ENCODE measurements around the gene LGMN. TPM values are rescaled to one million over a fixed set of nuclear protein-coding genes. Genes with fewer than 3 reads are reported as not detected.

LGMN gene
- total RNA-seq, 6 experiments from 2014 or later = 37.0 to 57.3 (median 43.3) TPM

- DNase-seq = no peak
- no peak for TF ChIP-seq CTCF (IDR thresholded peaks at IDR 0.05)
- H3K9me3 Mint-ChIP-seq = no peaks in the 10 kb centered on the region
- H3K4me3 Mint-ChIP-seq = no peak overlapping the region
- H3K4me1 Mint-ChIP-seq (ENCODE audit: low read depth) = peaks cover 17% of the 10 kb centered on the region
- peaks cover 2% of the 10 kb centered on the region for H3K27me3 Mint-ChIP-seq (ENCODE audit: insufficient read depth)
- H3K27ac Mint-ChIP-seq = no peak overlapping the region
- peaks cover 18% of the 10 kb centered on the region for H3K36me3 Mint-ChIP-seq (ENCODE audit: low read depth)
Measured at GRCh38 chr14:92677087-92677668, 71.2 kb downstream of the LGMN start.

GRCh38 chr14:92676403-92677086, 71.9 kb downstream of the LGMN start:
- Mint-ChIP-seq H3K4me3 (no peak overlapping the region), H3K36me3 (ENCODE audit: low read depth) (peaks cover 18% of the 10 kb centered on the region), H3K27ac (no peak overlapping the region), H3K9me3 (no peaks in the 10 kb centered on the region), H3K4me1 (ENCODE audit: low read depth) (peaks cover 17% of the 10 kb centered on the region), H3K27me3 (ENCODE audit: insufficient read depth) (peaks cover 2% of the 10 kb centered on the region)
- DNase-seq = no peak
- TF ChIP-seq CTCF (IDR thresholded peaks at IDR 0.05) = no peak

- no peaks in the 10 kb centered on the region for H3K9me3 Mint-ChIP-seq
- TF ChIP-seq CTCF (IDR thresholded peaks at IDR 0.05) = no peak
- peaks cover 16% of the 10 kb centered on the region for H3K4me1 Mint-ChIP-seq (ENCODE audit: low read depth)
- H3K27me3 Mint-ChIP-seq (ENCODE audit: insufficient read depth) = no peaks in the 10 kb centered on the region; the same call in none of the 2 replicates
- DNase-seq = no peak
- H3K4me3 Mint-ChIP-seq = no peak overlapping the region
- peaks cover 21% of the 10 kb centered on the region for H3K36me3 Mint-ChIP-seq (ENCODE audit: low read depth)
- H3K27ac Mint-ChIP-seq = no peak overlapping the region
Measured at GRCh38 chr14:92675976-92676375, 72.5 kb downstream of the LGMN start.

GRCh38 chr14:92675421-92675820, 73.0 kb downstream of the LGMN start:
- no peak overlapping the region for H3K27ac Mint-ChIP-seq
- DNase-seq = no peak
- H3K4me3 Mint-ChIP-seq = no peak overlapping the region
- H3K9me3 Mint-ChIP-seq = no peaks in the 10 kb centered on the region
- peaks cover 21% of the 10 kb centered on the region for H3K36me3 Mint-ChIP-seq (ENCODE audit: low read depth)
- TF ChIP-seq CTCF (IDR thresholded peaks at IDR 0.05) = no peak
- H3K4me1 Mint-ChIP-seq (ENCODE audit: low read depth) = peaks cover 21% of the 10 kb centered on the region
- no peaks in the 10 kb centered on the region; the same call in none of the 2 replicates for H3K27me3 Mint-ChIP-seq (ENCODE audit: insufficient read depth)

GRCh38 chr14:92673601-92674150, 74.8 kb downstream of the LGMN start:
- no peak overlapping the region for H3K4me3 Mint-ChIP-seq
- H3K27ac Mint-ChIP-seq = no peak overlapping the region
- TF ChIP-seq CTCF (IDR thresholded peaks at IDR 0.05) = no peak
- H3K9me3 Mint-ChIP-seq = no peaks in the 10 kb centered on the region
- H3K27me3 Mint-ChIP-seq (ENCODE audit: insufficient read depth) = no peaks in the 10 kb centered on the region; the same call in none of the 2 replicates
- H3K4me1 Mint-ChIP-seq (ENCODE audit: low read depth) = peaks cover 38% of the 10 kb centered on the region
- DNase-seq = no peak
- H3K36me3 Mint-ChIP-seq (ENCODE audit: low read depth) = peaks cover 15% of the 10 kb centered on the region; the same call in 1 of the 2 replicates

Data from HFFc6 (cell line).